H1 (cell line): ENCODE measurements around the gene LRRC28. TPM values are rescaled to one million over a fixed set of nuclear protein-coding genes. Genes with fewer than 3 reads are reported as not detected.

ENCODE experiments used
- CTCF ChIA-PET: fragments of 300-600 bp; sonication (Branson Sonifier 250); formaldehyde crosslinking; loops from one replicate; lab custom pipeline; 2021; ENCODE audit not compliant: partially characterized antibody; lab: Charles Lee
- POLR2A ChIA-PET: fragments of 300-600 bp; sonication (Branson Sonifier 250); formaldehyde crosslinking; loops from one replicate; lab custom pipeline; 2021; ENCODE audit warnings: inconsistent platforms; ENCODE audit not compliant: partially characterized antibody; lab: Charles Lee
- DNase-seq, 2 experiments: peaks; one replicate each; pipeline versions ENCODE4 v3.0.0 to v3.0.0-alpha.2; 2010 to 2022; ENCODE audit warnings: low spot score in 2 of 2, low read depth in 1 of 2, mixed read lengths in 1 of 2
- FAIRE-seq: peaks from 2 replicates; lab custom pipeline; 2011; peaks lifted over from hg19 to GRCh38; lab: Jason Lieb, UNC
- H2AFZ ChIP-seq: 2 replicates; pipeline ENCODE4 v1.8.1; 2012; ENCODE audit warnings: low read length, inconsistent platforms
- H2AK5ac ChIP-seq: 2 replicates; pipeline ENCODE4 v1.6.1; 2013; ENCODE audit warnings: low read depth, low read length
- H2BK120ac ChIP-seq: replicated peaks from 2 replicates; pipeline ENCODE3; 2013; ENCODE audit warnings: low read depth, low read length, inconsistent platforms
- H2BK12ac ChIP-seq: 2 replicates; pipeline ENCODE4 v1.6.1; 2013; ENCODE audit warnings: low read depth, low read length
- H2BK15ac ChIP-seq: 2 replicates; pipeline ENCODE4 v1.6.1; 2013; ENCODE audit warnings: low read length
- H2BK20ac ChIP-seq: 2 replicates; pipeline ENCODE4 v1.6.1; 2013; ENCODE audit warnings: low read length
- H2BK5ac ChIP-seq: 2 replicates; pipeline ENCODE4 v1.6.1; 2013; ENCODE audit warnings: low read depth, low read length
- H3K14ac ChIP-seq: 2 replicates; pipeline ENCODE4 v1.6.1; 2013; ENCODE audit warnings: inconsistent platforms; ENCODE audit not compliant: insufficient read length
- H3K18ac ChIP-seq: 2 replicates; pipeline ENCODE4 v1.6.1; 2013; ENCODE audit warnings: low read length; ENCODE audit errors: extremely low read depth
- H3K23ac ChIP-seq: 2 replicates; pipeline ENCODE4 v1.6.1; 2013; ENCODE audit warnings: inconsistent platforms; ENCODE audit not compliant: insufficient read length
- H3K23me2 ChIP-seq: 2 replicates; pipeline ENCODE4 v1.6.1; 2013; ENCODE audit warnings: low read depth, low read length
- H3K27ac ChIP-seq: 2 replicates; pipeline ENCODE4 v1.6.1; 2011; ENCODE audit warnings: low read depth, low read length, inconsistent platforms
- H3K27me3 ChIP-seq, 4 experiments: replicated peaks in 1 of 4; 1 replicate in 1 of 4; 2 replicates in 3 of 4; pipeline versions ENCODE4 v1.6.1 to v1.8.1; 2011 to 2013; ENCODE audit warnings: low read length in 3 of 4, mild to moderate bottlenecking in 3 of 4, inconsistent platforms in 2 of 4, mixed read lengths in 2 of 4, moderate library complexity in 1 of 4; ENCODE audit not compliant: control insufficient read depth in 3 of 4, insufficient read depth in 3 of 4; ENCODE audit errors: extremely low read depth in 1 of 4
- H3K36me3 ChIP-seq, 4 experiments: 2 replicates each; pipeline versions ENCODE4 v1.6.1 to v1.8.1; 2011 to 2013; ENCODE audit warnings: mild to moderate bottlenecking in 4 of 4, low read length in 3 of 4, moderate library complexity in 2 of 4, control low read depth in 1 of 4, inconsistent platforms in 1 of 4; ENCODE audit not compliant: insufficient read depth in 4 of 4, control insufficient read depth in 2 of 4
- H3K4ac ChIP-seq: replicated peaks from 2 replicates; pipeline ENCODE3; 2013; ENCODE audit warnings: low read length, low read depth, mixed read lengths, inconsistent platforms; ENCODE audit not compliant: insufficient read length
- H3K4me1 ChIP-seq, 4 experiments: replicated peaks in 1 of 4; 1 replicate in 1 of 4; 2 replicates in 3 of 4; pipeline versions ENCODE4 v1.6.1 to v1.8.1; 2011 to 2013; ENCODE audit warnings: low read length in 3 of 4, inconsistent platforms in 2 of 4, mixed read lengths in 1 of 4; ENCODE audit not compliant: insufficient read depth in 4 of 4, control insufficient read depth in 3 of 4
- H3K4me2 ChIP-seq, 2 experiments: 2 replicates each; pipeline versions ENCODE4 v1.6.1 to v1.8.1; 2011 to 2013; ENCODE audit warnings: low read depth in 2 of 2, low read length in 2 of 2, control low read depth in 1 of 2, inconsistent platforms in 1 of 2, mild to moderate bottlenecking in 1 of 2; ENCODE audit not compliant: insufficient read depth in 1 of 2
- H3K4me3 ChIP-seq, 4 experiments: fragments of 200-600, 300-600 bp in 1 of 4; sonication (generic), shearing (Covaris generic), sonication (Bioruptor Twin) in 1 of 4; 2 replicates each; pipeline versions ENCODE4 v1.5.1 to v1.8.1; 2011 to 2016; ENCODE audit warnings: low read length in 4 of 4, low read depth in 3 of 4, control low read depth in 2 of 4, inconsistent platforms in 2 of 4, mild to moderate bottlenecking in 2 of 4, mixed read lengths in 1 of 4, moderate library complexity in 1 of 4; ENCODE audit not compliant: insufficient read depth in 2 of 4; ENCODE audit errors: extremely low read depth in 1 of 4
- H3K56ac ChIP-seq: replicated peaks from 2 replicates; pipeline ENCODE3; 2013; ENCODE audit warnings: low read depth, mild to moderate bottlenecking, mixed read lengths, low read length, inconsistent platforms; ENCODE audit not compliant: insufficient read length
- H3K79me1 ChIP-seq: 2 replicates; pipeline ENCODE4 v1.6.1; 2013; ENCODE audit warnings: low read depth, low read length, control low read depth
- H3K79me2 ChIP-seq, 2 experiments: 2 replicates each; pipeline versions ENCODE4 v1.6.1 to v1.8.1; 2012 to 2013; ENCODE audit warnings: low read length in 2 of 2, mild to moderate bottlenecking in 2 of 2, inconsistent platforms in 1 of 2; ENCODE audit not compliant: insufficient read depth in 2 of 2, control insufficient read depth in 1 of 2
- H3K9ac ChIP-seq, 4 experiments: replicated peaks in 1 of 4; 1 replicate in 1 of 4; 2 replicates in 3 of 4; pipeline versions ENCODE4 v1.6.1 to v1.8.1; 2011 to 2013; ENCODE audit warnings: low read depth in 3 of 4, low read length in 3 of 4, control low read depth in 2 of 4, mild to moderate bottlenecking in 2 of 4, moderate library complexity in 2 of 4, inconsistent platforms in 1 of 4; ENCODE audit errors: extremely low read depth in 1 of 4
- H3K9me3 ChIP-seq, 2 experiments: 2 replicates each; pipeline versions ENCODE4 v1.6.1 to v1.8.1; 2012 to 2013; ENCODE audit warnings: mild to moderate bottlenecking in 2 of 2, moderate library complexity in 2 of 2, control low read depth in 1 of 2, inconsistent platforms in 1 of 2, low read depth in 1 of 2, low read length in 1 of 2, mixed read lengths in 1 of 2; ENCODE audit not compliant: insufficient read depth in 2 of 2
- H4K20me1 ChIP-seq, 2 experiments: replicated peaks in 1 of 2; 2 replicates each; pipeline versions ENCODE3 to v1.8.1; 2011 to 2013; ENCODE audit warnings: inconsistent platforms in 2 of 2, low read length in 2 of 2, mild to moderate bottlenecking in 1 of 2; ENCODE audit not compliant: insufficient read depth in 2 of 2, control insufficient read depth in 1 of 2
- H4K5ac ChIP-seq: 2 replicates; pipeline ENCODE4 v1.6.1; 2013; ENCODE audit warnings: low read length, low read depth, mixed read lengths, inconsistent platforms; ENCODE audit not compliant: insufficient read length
- H4K8ac ChIP-seq: 2 replicates; pipeline ENCODE4 v1.8.0; 2013; ENCODE audit warnings: mild to moderate bottlenecking, moderate library complexity, low read length, inconsistent platforms; ENCODE audit not compliant: insufficient read depth; ENCODE audit errors: extremely low read depth
- H4K91ac ChIP-seq: replicated peaks from 2 replicates; pipeline ENCODE3; 2013; ENCODE audit warnings: low read length, mixed read lengths, inconsistent platforms; ENCODE audit not compliant: insufficient read length
- ASH2L ChIP-seq: fragments of 200-600, 300-600 bp; sonication (generic); IDR thresholded peaks from one replicate; pipeline ENCODE4 v1.7.1; 2017; ENCODE audit warnings: low read length
- CEBPB ChIP-seq: IDR thresholded peaks from 2 replicates; pipeline ENCODE4 v1.6.1; 2012; ENCODE audit warnings: low read depth, low read length
- EP300 ChIP-seq, 2 experiments: IDR thresholded peaks; 1 replicate in 1 of 2; 2 replicates in 1 of 2; pipeline ENCODE4 v1.6.1; 2011 to 2012; ENCODE audit warnings: low read depth in 2 of 2, low read length in 2 of 2, mild to moderate bottlenecking in 2 of 2, borderline replicate concordance in 1 of 2, inconsistent platforms in 1 of 2, moderate library complexity in 1 of 2
- EZH2 ChIP-seq: fragments of 200-600 bp; sonication (generic); IDR thresholded peaks from 2 replicates; pipeline ENCODE4 v1.7.1; 2012; ENCODE audit warnings: low read depth, mild to moderate bottlenecking, moderate library complexity, low read length, inconsistent platforms; ENCODE audit not compliant: severe bottlenecking
- GABPA ChIP-seq: IDR thresholded peaks from 2 replicates; pipeline ENCODE4 v1.6.1; 2011; ENCODE audit warnings: mild to moderate bottlenecking, low read length, moderate library complexity, borderline replicate concordance; ENCODE audit not compliant: insufficient read depth
- JUN ChIP-seq: IDR thresholded peaks from 2 replicates; pipeline ENCODE4 v1.6.1; 2011; ENCODE audit warnings: low read depth, mild to moderate bottlenecking, improper control_type of control experiment, low read length
- JUND ChIP-seq: IDR thresholded peaks from 2 replicates; pipeline ENCODE4 v1.6.1; 2011; ENCODE audit warnings: mild to moderate bottlenecking, improper control_type of control experiment, low read length
- NANOG ChIP-seq: IDR thresholded peaks from 2 replicates; pipeline ENCODE4 v1.6.1; 2011; ENCODE audit warnings: low read length, low read depth, mild to moderate bottlenecking, inconsistent platforms; ENCODE audit not compliant: insufficient read depth, poor library complexity, severe bottlenecking
- NRF1 ChIP-seq: IDR thresholded peaks from 2 replicates; pipeline ENCODE4 v1.6.1; 2011; ENCODE audit warnings: mild to moderate bottlenecking, low read depth, low read length, improper control_type of control experiment
- PHF8 ChIP-seq: fragments of 200-600 bp; sonication (generic); conservative IDR thresholded peaks from 2 replicates; pipeline ENCODE4 v1.7.1; 2012; ENCODE audit warnings: low read depth, mild to moderate bottlenecking, inconsistent platforms, low read length, moderate library complexity
- POLR2A ChIP-seq, 2 experiments: IDR thresholded peaks; 1 replicate in 1 of 2; 2 replicates in 1 of 2; pipeline ENCODE4 v1.6.1; 2011; ENCODE audit warnings: low read depth in 2 of 2, low read length in 2 of 2, mild to moderate bottlenecking in 2 of 2; ENCODE audit errors: control extremely low read depth in 1 of 2
- RBBP5 ChIP-seq: IDR thresholded peaks from 2 replicates; pipeline ENCODE4 v1.7.1; 2012; ENCODE audit warnings: low read depth, mild to moderate bottlenecking, inconsistent platforms, low read length, moderate library complexity, borderline replicate concordance
- SIN3A ChIP-seq, 2 experiments: IDR thresholded peaks in 1 of 2; conservative IDR thresholded peaks in 1 of 2; 2 replicates each; pipeline ENCODE4 v1.6.1; 2011 to 2012; ENCODE audit warnings: low read length in 2 of 2, improper control_type of control experiment in 1 of 2, low read depth in 1 of 2, mild to moderate bottlenecking in 1 of 2
- WGBS, 2 experiments: shearing (Covaris generic) in 1 of 2; methylation state at CpG; one replicate each; pipeline versions ENCODE4 v1.1.6 to v1.1.7; 2013 to 2015; ENCODE audit warnings: low lambda C conversion rate in 2 of 2, mixed read lengths in 2 of 2, inconsistent platforms in 1 of 2, low coverage in 1 of 2, missing lambda C conversion rate in 1 of 2; ENCODE audit not compliant: insufficient replicate concordance in 2 of 2, insufficient coverage in 1 of 2, insufficient read length in 1 of 2; ENCODE audit errors: extremely low coverage in 1 of 2, missing lambda C conversion rate in 1 of 2; 5-methylcytosine and 5-hydroxymethylcytosine counted together
- polyA plus RNA-seq, 7 experiments: library from polyadenylated mRNA; depleted of rRNA in 3 of 7; stranded (reverse) in 5 of 7; unstranded in 2 of 7; fragments of >200 nt in 5 of 7; fragments of 200-250 nt in 2 of 7; gene quantifications; 1 replicate in 5 of 7; 2 replicates in 1 of 7; 4 replicates in 1 of 7; pipeline versions ENCODE4 v1.2.1 to v1.2.3, GENCODE V29; 2011 to 2013; ENCODE audit warnings: missing spikeins in 2 of 7, mixed read lengths in 2 of 7
- total RNA-seq: library from RNA; stranded (reverse); fragmentation: NEBNext Ultra II Directional; extraction: Animal tissue kit (Norgen Biotek cat#: 25700); gene quantifications from 2 replicates; pipeline ENCODE4 v1.2.1, GENCODE V29; 2021
- TF ChIP-seq, protein P1 (sequence below): IDR thresholded peaks from 2 replicates; pipeline ENCODE4 v1.6.1; 2012; ENCODE audit warnings: inconsistent platforms

The LRRC28 gene
- total and polyA plus RNA-seq, 2 of the 8 experiments (the other 6 are each of a cell fraction or from before 2014, with no cell fraction given) = 20.2 to 23.3 TPM

DNA sequence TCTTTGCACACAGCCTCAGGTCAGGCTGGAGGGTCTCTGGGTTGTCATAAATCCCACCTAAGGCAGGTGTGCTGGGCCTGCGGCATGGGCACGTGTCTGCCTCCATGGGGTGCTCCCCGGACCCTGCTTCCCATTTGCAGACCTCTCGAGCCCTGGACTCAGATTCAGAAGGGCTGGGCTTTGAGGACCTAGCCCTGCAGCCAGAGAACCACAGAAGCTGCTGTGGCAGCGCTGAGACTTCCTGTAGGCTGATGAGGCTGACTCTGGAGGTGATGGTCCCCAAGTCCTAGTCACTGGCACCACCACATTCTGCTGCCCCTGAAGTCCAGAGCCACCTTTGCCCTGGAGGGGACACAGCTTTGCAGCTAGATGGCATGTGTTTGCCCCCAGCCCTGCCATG is 156.4 kb downstream of the LRRC28 start:
- no peaks in the 10 kb centered on the region for H3K79me1 ChIP-seq
- H4K91ac ChIP-seq = no peak overlapping the region
- H3K18ac ChIP-seq = no peak overlapping the region
- H3K56ac ChIP-seq = no peak overlapping the region
- no peak overlapping the region for H2AK5ac ChIP-seq
- H3K27ac ChIP-seq = no peak overlapping the region
- H3K4me1 ChIP-seq = peaks cover 0 to 3% (median 0%) of the 10 kb centered on the region in 4 experiments; a peak in 1 of 7 replicates
- no peak overlapping the region for H3K9ac ChIP-seq
- no peak overlapping the region for H2BK120ac ChIP-seq
- no peak overlapping the region for H3K23ac ChIP-seq
- no peak overlapping the region for H2BK15ac ChIP-seq
- H2BK5ac ChIP-seq = no peak overlapping the region
- WGBS, 2 experiments = 84% methylated on average over 5 of the region's 5 CpGs; no CpG with 5 or more reads in 1 of the 2 experiments
- H3K27me3 ChIP-seq = no peaks in the 10 kb centered on the region
- no peak overlapping the region for H2BK12ac ChIP-seq
- no peak overlapping the region for H4K5ac ChIP-seq
- H3K4me3 ChIP-seq = no peak overlapping the region
- H2AFZ ChIP-seq = no peak overlapping the region
- DNase-seq (no peak), FAIRE-seq (no peak)
- H3K79me2 ChIP-seq = no peaks in the 10 kb centered on the region
- H3K23me2 ChIP-seq = no peaks in the 10 kb centered on the region
- no peaks in the 10 kb centered on the region for H4K20me1 ChIP-seq
- H2BK20ac ChIP-seq = no peak overlapping the region
- ChIA-PET POLR2A (no interaction called here), CTCF (interaction anchor here (0.5 to 4.3 kb wide), 23 partner anchors 9 to 349 kb away, joined by 3 to 53 read pairs (median 4); no protein-coding TSS in a partner anchor)
- H3K4me2 ChIP-seq = no peak overlapping the region
- H3K9me3 ChIP-seq = no peaks in the 10 kb centered on the region
- H4K8ac ChIP-seq = no peak overlapping the region
- no peak overlapping the region for H3K4ac ChIP-seq
- H3K14ac ChIP-seq = no peak overlapping the region
- H3K36me3 ChIP-seq = no peaks in the 10 kb centered on the region
- TF ChIP-seq PHF8 (no peak), ASH2L (no peak), JUN (no peak), POLR2A (IDR thresholded peaks at IDR 0.05; ENCODE audit: control extremely low read depth in 1 of 2, low read depth in 2 of 2, low read length in 2 of 2) (no peak), SIN3A (conservative IDR thresholded peaks at IDR 0.05 in 1 of 2, IDR thresholded peaks at IDR 0.05 in 1 of 2; ENCODE audit: low read depth in 1 of 2, low read length in 2 of 2) (no peak), RBBP5 (no peak), JUND (no peak), NANOG (no peak), GABPA (no peak), EZH2 (no peak), EP300 (IDR thresholded peaks at IDR 0.05; ENCODE audit: borderline replicate concordance in 1 of 2, low read depth in 2 of 2, low read length in 2 of 2) (no peak), NRF1 (no peak), CEBPB (no peak)
- TF ChIP-seq, protein P1, sequence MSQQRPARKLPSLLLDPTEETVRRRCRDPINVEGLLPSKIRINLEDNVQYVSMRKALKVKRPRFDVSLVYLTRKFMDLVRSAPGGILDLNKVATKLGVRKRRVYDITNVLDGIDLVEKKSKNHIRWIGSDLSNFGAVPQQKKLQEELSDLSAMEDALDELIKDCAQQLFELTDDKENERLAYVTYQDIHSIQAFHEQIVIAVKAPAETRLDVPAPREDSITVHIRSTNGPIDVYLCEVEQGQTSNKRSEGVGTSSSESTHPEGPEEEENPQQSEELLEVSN = no peak
